SH-SY5Y (cell line): ENCODE measurements around the gene OR13D1.

Experiments used
- GATA2 ChIP-seq: IDR thresholded peaks from 2 replicates; pipeline ENCODE4 v1.6.1; 2011; ENCODE audit warnings: mild to moderate bottlenecking, low read depth, low read length
- GATA3 ChIP-seq: IDR thresholded peaks from 2 replicates; pipeline ENCODE4 v1.6.1; 2011; ENCODE audit warnings: low read depth, mild to moderate bottlenecking, low read length, moderate library complexity

GRCh38 chr9:104658496-104659195 lies 35.7 kb upstream of the OR13D1 start:
- TF ChIP-seq GATA3 = no peak
- no peak for TF ChIP-seq GATA2
